HuH-7.5 (cell line): ENCODE data around the gene ISCA2.

Source experiments
- DNase-seq: peaks from one replicate; pipeline ENCODE4 v3.0.0; 2011; ENCODE audit warnings: low spot score

ISCA2 gene

DNA sequence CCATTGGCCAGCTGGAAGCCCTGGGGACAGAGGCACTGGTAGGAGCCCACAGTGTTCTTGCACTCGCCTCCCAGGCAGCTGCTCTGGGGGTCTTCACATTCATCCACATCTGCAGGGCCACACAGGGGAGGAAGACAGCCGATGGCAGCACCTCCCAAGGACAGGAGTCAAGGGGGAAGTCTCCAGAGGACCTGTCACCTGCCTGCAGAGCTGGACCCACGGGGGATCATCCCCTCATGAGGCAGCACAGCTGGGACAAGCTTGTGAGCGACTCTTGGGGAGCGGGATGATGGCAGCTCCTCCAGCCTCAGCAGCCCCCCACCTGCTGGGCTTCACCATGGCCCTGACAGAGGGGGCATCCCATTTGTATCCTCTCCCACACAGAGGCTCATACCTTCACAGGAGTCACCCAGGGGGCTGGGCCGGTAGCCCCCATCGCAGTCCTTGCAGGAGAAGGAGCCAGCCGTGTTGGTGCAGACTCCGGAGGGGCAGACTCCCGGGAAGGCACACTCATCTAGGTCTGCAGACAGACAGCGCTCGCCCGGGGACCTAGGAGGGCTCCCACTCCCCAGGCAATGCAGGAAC is 15.4 kb downstream of the ISCA2 start:
- DNase-seq = no peak

DNA sequence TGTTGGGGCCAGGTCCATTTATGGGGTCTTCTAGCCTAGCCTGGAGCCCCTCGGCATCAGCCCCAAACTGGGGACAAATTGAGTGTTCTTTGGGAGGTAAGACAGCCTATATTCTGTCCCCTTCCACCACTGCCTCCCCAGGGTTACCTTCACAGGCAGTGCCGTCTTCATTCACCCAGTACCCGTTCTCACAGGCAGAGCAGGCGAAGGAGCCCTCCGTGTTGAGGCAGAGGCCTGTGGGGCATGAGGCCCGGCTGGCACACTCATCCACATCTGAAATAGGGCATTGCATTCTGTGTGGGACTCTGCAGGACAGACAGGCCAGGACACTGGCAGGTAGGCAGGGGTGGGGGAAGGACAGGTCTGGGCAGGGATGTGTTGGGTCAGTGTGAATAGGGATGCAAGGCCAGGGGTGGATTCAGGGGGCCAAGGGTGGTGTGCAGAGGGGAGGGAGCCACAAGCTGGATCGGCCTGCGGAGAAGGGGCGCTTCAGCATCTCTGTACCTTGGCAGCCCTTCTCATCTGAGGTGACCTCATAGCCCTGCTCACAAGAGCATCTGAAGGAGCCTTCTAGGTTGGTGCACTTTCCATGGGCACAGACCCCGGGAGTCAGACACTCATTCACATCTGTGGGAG is 16.1 kb downstream of the ISCA2 start:
- no peak for DNase-seq

DNA sequence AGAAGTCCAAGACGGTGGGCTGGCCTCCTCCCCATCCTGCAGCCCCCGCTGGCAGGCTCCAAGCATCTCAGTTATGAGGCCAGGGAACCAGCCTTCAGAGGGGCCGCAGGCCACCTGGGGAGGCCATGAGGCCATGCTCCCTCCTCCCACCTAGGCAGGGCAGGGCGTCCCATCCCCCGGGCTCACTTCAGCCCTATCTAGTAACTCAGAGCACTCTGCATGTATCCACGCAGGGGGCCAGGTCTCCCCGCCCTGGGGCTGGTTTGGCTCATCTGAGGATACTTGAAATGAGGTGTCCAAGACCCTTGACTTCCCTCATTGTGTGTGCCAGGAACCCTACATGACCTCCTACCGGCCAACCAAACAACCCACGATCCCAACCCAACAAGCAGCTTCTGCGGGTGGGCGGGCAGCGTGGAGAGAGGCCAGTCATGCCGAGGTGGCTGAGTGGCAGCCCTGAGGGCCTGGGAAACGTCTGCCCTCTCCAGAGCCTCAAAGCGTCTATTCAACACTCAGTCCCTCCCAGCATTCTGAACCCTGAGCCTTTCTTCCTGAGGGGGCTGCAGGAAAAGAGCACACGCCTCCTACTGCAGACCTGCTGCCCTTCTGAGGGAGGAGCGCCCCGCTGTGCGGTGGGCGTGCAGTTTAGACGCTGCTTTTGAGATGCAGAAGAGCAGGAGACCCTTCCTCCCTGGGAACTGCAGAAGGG is 16.8 kb downstream of the ISCA2 start:
- no peak for DNase-seq

DNA sequence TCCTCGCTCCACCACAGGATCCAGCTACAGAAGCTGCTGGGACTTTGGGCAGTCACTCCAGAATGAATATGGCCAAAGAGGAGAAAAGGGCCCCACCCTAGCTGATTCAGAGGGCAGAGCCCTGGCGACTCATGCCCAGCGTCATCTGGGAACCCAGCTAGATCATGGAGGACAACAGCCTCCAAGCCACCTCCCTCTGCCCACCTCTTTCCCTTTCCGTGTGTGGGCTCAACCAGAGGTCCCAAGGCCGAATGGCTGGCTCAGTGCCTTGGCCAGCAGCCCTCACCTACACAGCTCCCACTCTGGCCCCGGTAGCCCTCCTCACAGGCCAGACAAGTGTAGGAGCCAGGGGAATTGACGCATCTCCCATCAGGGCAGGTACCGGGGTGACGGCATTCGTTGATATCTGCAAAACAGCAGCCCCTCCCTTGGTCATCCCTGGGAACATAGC is 17.4 kb downstream of the ISCA2 start:
- DNase-seq = no peak

DNA sequence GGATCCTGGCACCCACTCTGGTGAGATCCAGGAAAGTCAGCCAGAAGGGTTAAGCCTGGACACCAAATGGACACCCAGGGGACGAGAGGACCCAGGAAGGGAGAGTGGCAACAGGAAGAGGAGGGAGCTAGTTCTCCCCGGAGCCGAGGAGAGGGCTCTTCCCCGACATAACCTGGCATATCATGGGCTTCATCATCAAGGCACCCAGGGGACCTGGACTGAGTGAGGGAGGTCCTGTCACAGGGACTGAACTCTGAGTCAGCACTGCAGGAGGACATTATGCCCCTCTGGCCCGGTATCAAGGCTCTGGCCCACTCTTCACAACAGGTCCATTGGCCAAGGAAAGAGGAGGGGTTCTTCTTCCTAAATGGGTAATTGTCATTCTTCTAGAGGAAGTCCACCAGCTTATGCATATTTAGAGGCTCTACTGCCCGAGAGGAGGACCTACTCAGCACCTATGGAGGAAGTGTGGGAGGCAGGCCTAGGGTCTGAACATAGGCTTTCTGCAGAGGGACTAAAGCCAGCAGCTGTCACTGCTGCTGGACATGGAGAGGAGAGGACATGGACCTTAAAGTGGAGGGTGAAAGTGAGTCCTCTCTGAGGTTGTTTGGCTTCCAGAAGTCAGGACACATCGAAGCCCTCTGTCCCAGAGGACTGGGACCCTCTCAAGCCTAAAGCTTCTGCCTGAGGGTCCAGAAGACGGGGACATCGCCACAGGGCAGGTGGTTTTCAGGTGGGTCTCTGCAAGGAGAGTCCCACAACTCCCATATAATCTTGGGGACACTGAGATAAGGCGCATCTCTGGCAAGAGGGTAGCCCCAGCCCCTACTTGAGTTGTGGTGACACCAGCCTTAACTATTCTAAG is 18.6 kb downstream of the ISCA2 start:
- DNase-seq = no peak

DNA sequence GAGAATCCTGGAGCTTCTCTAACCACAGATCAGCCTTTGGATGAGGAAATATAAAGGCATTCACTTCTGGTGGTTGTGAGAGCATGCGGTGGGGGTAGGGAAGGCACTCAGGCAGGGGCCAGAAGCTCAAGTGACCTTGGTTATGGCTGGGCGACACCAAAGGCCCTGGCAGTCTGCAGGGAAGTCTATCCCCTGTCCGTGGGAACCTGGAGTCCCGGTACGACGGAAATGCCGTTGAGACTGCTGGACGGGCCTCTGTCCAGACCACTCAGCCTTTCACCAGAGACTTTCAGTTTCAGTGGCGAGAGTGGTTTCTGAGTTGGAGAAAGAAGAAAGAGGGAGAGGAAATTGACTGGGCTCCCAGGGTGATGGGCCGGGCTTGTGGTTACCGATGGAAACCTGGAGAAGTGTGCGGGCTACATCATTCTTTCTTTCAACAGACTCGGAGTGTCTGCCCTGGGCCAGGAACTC is 20.9 kb downstream of the ISCA2 start:
- no peak for DNase-seq

DNA sequence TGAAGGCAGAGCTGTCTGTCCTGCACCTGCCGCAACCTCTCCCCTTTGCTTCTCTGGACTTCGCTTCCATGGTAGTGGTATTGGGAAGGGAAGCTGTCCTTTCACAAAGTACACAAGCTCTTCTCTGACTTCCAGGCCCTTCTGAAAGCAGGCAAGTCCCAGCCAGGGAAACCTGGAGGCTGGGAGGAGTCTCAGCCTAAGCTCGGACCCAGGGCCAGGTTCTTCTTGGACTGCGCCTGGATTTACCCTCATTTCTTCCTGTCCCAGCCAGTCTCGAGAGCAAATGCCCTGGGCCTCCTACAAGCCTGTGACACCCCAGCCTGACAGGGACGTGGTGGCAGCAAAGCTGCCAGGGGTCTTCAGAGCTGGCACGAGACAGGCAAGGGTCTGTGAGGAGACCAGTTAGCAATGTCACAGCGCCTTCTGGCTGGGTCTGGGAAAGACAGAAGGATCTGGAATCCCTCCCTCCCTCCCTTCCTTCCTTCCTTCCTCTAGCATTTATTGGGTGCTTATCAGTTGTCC is 22.4 kb downstream of the ISCA2 start:
- DNase-seq = no peak

DNA sequence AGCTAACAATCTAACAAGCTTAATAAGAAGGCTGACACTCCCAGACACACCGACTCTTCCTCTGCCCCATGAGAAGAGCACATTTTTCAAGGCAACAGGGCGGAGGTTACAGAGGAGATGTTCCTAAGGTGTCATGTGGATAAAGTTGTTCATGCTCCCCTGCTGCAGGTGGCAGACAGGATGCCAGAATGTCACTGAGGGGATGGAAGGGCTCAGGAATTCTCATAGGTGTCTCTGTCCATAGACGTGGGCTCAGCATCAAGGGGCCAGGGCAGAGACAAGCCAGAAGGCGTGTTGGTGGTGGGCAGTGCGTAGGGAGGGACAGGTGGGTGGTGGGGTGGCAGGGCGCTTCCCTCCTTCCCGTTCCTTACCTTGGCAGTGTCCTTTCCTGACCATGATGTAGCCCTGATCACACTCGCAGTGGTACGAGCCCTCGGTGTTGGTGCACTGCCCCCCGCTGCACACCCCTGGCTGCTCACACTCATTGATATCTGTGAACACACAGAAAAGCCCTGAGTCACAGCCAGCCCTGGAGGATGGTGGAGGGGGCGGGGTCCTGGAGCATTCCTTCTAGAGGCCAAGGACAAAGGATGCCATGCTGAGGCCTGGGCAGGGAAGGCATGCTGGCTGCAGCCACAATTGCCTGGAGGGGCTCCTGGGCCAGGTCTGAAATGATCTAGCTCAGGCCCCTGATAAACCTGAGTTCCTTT is 23.0 kb downstream of the ISCA2 start:
- no peak for DNase-seq

DNA sequence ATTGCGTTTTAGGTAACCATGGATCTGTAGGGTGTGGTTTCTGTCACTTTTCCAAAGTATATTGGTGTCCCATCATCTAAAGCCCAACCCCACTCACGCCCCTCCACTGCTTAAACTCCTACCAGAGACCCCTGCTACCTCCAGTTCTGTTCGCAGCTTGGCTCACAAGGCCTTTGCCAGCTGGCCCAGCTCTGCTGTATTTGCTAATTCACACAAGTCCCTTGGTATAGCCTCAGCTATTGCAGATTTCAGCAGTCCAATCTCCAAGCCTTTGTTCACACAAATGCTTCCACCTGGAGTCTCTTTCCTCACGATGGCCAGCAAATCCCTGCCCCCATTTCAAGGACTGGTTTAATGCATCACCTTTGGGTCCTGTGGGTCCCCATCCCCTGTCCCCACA is 24.2 kb downstream of the ISCA2 start:
- DNase-seq = no peak

DNA sequence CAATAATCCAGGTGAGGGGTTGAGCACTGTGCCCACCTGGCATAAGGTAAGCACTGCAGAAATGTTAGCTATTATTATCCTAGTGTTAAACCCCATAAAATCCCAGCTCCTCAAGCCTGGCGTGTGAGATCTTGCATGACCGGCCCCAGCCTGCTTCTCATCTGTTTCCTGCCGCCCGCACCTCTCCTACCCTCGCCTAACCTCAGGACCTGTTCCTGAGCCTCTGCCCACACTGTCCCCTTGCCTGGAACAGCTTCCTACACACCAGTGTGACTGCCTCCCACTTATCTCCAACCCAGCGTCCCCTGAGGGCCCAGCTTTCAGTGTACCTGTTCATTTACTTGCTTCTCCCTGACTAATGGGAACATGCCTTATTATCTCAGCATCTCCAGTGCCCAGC is 24.7 kb downstream of the ISCA2 start:
- DNase-seq = no peak

DNA sequence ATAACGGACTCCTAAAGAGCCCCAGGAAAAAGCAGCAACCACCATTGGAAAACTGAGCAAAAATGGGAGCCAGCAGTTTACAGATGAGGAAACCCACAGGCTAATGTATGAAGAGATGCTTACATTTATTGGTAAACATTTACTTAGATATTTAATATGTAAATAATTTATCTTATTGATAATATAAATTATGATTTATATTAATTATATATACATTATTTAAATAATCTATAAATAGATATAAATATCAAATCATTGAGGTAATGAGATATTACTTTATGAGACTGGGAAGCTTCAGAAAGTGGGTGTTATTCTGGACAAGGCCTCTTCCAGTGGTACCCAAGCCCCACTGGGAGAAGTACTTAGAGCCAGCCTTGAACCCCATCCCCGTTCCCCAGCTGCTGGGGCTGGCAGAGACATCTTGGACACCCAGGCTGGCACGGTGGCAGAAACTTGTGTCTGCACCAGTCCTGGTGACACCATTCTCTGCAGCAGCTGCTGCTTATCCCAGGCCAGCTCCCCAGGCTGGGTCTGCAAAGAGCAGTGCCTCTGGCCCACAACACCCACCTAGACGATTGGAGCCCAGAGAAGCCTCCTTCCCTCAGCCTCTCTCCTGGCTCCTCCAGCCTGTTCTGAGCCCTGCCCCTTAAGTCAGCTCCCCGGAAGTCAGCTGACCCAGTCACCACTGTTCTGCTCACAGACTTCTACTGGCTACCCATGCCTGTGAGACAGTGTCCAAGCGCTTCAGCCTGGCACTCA is 25.9 kb downstream of the ISCA2 start:
- DNase-seq = no peak

DNA sequence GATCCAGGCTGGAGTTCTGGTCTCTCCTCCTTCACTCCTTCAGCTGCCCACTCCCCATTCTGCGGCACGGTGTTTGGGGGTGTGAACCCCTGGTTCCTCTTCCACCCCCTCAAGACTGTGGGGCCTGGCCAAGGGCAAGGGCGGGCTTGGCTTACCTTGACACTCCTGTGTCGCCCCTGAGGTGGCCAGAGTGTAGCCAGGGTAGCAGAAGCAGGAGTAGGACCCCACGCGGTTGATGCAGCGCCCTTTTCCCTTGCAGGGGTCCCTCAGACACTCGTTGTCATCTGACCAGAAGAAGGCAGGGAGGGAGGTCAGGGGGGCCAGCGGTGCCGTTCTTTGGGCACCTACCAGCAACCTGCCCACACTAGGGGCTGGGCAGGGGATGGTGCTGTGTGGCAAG is 28.2 kb downstream of the ISCA2 start:
- no peak for DNase-seq

DNA sequence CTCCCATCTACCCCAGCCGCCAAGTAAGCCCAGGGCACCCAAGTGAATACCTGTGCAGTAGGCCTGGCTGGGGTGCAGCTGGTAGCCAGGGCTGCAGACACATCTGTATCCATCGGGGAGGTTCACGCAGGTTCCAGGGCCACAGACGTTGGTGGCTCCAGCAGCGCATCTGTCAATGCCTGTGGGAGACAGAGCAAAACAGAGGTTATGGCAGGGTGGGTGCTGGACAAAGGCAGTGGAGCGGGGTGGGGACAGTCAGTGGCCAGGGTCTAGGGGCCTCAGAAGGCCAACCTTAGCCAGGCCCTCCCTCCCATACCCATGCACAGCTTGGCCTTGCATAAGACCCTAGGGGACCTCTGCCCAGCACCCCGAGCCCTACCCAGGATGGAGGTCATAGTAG is 29.2 kb downstream of the ISCA2 start:
- no peak for DNase-seq

DNA sequence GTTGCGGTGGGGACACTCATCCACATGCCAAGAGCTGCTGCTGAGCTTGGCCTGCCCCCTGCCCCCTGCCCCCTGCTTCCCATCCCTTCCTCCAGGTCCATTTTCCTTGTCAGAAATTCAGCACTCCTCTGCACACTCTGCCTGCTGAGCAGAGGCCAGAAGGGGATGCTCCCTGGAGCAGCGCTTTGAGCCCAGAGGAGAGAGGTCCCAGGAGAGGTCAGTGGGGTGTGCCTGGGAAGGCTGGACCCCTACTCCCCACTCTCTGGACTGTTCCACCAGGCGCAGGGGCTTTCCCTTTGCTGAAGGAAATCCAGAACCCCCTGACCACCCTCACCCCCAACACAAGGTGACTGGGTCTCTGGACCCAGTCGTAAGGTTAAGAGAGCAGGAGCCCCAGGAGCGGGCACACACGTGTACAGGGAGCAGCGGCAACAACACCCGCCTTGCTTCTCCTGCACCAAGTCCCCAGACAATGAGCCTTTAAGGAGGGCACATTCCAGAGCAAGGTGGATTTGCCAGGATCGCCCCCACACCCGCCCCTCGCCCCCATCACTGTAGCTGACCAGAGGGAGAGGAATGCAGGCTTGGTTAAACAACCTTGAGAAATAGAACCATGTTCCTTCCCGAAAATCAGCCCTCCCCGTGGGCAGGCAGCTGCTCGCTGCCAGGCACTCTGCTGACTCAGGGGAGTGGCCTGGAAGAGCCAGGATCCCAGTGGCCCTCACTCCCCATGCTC is 30.7 kb downstream of the ISCA2 start:
- no peak for DNase-seq

DNA sequence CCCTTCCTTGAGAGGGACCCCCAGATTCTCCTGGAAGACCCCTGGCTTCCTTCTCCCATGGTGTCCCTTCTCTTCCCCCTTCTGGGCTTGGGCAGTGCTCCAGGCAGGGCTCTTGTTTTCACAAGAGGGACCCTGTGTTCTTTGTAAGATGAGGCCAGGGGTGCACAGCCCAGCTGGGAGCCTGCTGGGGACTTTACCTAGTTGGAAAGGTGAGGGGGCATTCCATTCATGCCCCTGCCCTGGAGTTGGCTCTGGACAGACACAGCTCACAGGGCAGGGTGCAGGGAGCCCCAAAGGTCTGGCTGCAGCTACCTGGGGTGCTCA is 31.2 kb downstream of the ISCA2 start:
- no peak for DNase-seq

DNA sequence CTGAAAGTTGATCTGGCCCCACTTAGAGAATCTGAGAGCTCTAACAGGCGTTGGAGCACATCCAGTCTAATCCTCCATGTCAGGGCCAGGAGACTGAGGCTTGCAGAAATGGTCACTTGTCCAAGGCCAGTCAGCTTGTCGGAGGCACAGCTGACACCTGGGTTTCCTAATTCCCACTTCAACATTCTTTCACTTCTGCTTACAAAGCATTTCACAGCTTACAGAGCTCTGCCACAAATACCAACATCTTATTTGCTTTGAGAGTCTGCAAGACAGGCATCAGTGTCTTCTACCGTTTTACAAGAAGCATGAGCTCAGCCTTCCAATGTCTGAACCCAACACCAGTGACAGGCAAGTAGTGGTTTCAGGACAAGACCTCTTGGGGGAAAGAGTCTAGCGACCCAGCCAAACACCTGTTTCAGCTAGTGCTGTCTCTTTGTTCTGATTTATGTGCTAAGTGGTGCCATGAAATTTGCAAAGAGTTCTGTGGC is 31.8 kb downstream of the ISCA2 start:
- no peak for DNase-seq

DNA sequence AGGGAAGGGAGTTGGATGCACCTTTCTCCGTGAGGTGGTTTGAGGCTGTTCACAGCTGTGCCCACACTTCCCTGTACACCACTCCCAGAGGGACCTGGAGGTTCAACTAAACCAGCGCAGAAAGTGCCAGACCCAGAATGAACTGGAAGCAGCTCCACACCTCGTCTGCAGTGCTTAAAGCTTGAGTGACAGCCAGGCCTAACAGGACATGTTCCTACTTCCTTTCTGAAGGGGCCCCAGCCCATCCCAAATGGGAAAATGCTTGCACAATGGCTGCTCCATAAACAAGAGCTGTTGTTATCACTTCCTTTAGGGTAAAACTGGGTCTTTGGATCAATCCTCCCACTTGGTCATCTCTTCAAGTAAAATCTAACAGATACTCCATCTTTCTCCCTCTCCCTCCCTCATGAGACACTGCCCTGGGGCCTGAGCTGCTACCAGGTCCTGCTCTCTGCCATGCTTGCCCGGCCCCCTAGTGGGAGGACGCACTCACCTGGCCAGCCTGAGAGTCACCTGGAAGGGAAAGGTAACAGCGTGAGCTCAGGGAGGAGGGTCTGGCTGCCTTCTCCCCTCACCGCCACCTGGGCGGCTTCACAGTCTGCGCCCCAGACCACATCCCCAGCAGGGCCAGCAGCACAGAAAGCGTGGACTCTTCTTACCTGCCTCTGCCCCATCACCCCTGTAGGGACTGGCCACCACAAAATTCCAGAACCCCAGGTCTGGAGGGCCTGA is 33.5 kb downstream of the ISCA2 start:
- DNase-seq = no peak

DNA sequence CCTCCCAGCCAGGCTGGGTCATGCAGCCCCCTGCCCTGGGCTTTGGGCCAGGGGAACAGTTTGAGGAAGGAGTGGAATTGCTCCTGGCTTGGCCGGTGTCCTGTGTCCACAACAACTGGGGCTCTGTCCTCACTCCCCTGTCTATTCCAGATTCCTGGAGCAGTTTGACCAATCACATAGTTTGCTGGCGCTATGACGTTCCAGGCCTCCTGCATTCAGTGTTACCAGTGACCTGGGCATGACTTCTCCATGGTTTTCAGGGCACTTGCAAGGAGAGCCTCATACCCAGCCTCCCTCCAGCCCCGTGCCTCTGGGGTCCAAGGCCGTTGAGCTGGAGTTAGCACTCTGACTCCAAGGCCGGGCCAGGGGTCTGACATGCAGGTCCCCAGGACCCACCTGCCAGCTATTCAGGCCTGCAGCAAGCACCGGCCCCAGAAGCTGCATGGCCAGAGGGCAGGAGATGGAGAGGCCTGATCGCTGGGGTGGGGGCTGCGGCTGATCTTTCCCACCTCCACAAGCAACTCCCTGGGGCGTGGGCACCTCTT is 34.2 kb downstream of the ISCA2 start:
- DNase-seq = no peak

DNA sequence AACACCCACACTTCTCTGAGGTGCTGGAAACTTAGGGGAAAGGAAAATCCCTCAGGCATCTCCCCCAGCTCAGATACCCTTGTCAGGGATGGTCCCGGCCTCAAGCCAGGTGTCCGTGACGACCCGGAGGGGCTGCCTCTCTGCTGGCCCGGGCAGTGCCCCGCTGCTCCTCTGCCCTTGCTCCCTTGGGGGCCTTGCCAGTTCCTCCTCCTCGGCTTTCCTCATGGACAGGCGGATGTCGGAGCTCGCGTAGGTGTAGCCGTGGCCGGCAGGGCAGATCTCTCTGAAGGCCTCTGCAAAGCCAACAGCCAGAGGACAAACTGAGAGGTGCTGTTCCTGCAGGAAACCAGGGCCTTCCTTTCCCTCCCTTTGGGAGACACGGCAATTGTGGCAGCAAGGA is 34.8 kb downstream of the ISCA2 start:
- DNase-seq = no peak
